Measurements from ENCODE around the gene PCNA.
"Not testable (repeated sequence)": the region's sequence is repeated elsewhere in the genome, so short reads cannot be mapped to it uniquely, and the experiment has no call there.

The PCNA gene

GRCh38 chr20:5141615-5142014 lies 21.9 kb upstream of the PCNA start:
- no peak for DNase-seq (ENCODE audit: low read depth in 2 of 2)

GRCh38 chr20:5140195-5140594 lies 20.4 kb upstream of the PCNA start:
- no peak for DNase-seq (ENCODE audit: low read depth in 2 of 2)

DNA sequence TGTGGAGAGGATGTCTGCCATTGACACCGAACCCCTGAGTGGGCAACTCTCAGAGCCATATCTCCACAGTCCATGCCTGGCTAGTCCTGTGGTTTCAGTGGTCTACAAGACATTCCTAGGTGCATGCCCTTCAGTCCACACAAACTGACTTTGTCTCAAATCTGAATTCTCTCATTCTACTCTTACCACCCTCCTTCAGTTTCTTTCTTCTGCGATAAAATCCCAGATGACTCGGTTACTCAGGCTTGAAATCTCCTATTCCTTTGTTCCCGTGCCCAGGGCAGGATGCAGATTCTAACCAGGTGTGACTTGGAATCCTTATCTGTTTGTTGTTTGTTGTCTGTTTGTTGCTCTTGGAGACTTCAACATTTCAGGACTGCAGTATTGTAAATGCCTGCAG lies 16.3 kb upstream of the PCNA start:
- DNase-seq (ENCODE audit: low read depth in 2 of 2) = no peak

GRCh38 chr20:5135363-5136012 lies 15.7 kb upstream of the PCNA start:
- no peak for DNase-seq (ENCODE audit: low read depth in 2 of 2)

DNA sequence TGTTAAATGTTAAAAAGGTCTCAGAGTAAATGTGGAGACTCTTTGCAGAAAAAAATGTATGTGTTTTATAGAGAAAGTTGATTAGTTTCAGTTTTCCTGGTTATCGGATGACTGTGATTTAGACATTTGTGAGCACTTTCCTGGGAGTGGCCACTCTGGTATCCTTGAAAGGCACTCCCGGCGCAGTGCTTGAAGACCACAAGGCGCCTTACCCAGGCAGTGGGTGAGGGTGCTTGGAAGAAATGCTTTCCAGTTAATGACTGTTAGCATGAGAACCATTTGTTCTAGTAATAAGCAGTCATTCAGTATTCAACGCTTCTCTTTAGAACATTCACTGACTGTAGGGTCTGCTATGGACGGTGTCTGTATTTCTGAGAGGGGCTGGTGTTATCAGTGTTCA lies 14.2 kb upstream of the PCNA start:
- no peak for DNase-seq (ENCODE audit: low read depth in 2 of 2)

DNA sequence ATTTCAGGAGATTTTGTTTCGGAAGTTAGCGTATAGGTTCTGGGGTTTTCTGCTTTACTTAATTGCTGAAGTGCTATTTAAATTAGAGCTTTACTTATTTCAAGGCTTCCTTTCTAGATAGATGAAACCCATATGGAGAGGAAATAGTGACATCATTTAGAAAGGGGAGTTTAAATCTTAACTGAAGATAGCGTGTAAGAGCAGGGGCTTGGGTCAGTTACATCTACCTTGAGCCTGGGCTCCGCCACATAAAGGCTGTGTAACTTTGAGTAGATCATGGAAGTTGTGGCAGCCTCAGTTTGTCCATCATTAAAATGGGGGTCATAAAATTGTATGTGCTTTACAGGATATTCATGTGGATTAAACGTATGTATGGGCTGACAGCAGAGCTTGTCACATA lies 11.7 kb upstream of the PCNA start:
- DNase-seq (ENCODE audit: low read depth in 2 of 2) = no peak

DNA sequence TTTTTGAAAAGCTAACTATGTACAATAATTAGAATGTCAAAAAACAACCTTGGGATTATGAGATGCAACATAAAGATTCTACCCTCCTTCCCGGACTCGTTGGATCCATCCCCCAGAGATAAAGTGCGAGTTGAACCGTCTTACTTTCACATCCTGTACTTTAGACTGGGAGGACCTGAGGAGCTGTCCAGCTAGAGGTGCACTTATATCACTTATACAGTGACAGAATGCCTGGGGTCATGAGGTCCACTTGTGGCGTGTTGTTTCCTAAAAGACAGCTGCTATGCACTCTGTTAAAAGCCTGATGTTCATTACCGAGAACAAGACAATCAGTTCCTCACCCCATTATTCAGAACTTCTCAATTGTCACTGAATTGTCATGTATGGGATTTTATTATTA lies 9.1 kb upstream of the PCNA start:
- DNase-seq (ENCODE audit: low read depth in 2 of 2) = no peak

DNA sequence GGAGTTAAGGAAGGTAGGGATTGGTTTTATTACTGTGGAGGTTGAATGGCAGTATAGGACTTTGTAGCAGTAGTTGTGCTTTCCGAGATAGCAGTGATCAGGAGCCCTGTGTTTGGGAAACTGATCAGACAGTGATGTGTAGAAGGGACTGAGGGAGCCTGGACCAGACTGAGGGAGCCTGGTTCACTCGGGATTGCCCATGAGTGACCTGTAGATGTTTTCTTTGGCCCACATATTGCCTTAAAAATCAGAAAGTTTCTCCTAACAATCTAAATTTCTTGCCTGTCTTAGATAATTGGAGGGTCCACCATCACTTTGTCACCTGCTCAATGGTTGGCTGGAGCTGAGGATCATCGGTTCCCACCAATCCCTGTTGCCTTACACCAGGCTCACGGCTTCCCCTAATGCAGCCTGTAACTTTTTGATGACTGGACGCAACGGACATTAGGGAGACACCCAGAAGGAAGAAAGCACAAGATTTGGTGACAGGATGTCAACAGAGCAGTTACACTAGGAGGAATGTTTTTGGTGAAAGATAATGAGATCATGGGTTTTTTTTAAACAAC lies 8.2 kb upstream of the PCNA start:
- DNase-seq (ENCODE audit: low read depth in 2 of 2) = no peak

DNA sequence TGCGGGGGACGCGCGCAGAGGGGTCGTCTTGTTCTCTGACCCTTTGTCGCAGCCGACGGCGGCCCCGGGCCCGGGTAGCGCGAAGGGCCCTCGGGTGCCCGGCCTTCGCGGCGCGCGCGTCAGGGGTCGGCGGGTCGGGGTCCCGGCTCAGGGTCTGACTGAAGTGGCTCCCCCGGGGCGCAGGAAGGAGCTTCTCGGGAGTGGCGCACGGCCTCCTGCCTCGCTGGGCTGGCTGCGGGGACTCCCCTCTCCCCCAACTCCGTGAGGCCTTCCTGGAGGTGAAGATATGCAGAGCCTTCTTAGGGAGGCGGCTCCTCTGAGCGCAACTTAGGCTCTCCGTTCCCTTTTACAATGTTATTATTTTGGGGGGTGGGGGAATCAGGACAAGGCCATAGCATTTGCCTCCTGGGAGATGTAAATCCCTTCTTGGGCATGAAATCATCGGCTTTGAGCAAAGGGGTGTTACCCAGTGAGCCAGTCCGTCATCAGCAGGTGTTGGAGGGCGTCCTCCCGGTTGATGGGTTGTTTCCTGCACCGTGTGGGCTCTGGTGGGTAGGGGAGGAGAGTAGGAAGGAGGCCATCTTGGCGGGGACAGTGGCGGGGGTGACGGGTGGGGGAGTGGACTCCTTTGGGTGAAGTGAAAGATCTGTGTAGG lies 7.6 kb upstream of the PCNA start:
- peak in 1 of 2 donors; percentile 46 for DNase-seq (ENCODE audit: low read depth in 2 of 2)

DNA sequence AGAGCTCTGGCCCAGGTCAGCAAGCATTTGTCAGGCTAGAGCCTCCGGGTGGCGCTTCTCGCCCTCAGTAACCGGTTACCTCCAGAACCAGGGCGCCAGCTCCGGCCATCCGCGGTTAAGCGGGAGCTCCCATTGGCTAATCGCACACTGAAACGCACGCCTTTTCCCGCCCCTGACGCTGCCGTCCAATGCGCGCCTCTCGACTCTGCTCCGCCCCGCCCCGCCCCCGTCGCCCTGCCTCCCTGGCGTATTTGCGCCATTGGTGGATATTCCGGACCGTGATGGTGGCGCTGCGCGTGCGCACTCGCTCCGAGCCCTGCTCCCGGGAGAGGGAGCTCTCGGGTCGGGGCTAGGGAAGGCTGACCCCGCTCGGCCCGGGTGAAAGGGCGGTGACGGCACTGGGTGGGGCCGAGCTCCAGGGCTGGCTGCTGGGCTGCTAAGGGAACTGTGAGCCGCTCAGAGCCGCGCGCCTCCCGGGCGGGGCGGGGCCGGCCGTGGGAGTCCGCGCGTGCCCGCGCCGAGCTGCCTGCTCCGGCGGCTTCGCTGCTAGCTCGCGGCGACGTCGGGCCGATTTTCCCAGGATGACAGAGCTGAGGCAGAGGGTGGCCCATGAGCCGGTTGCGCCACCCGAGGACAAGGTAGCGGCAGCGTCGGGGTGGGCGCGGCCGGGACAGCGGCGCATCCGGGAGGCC lies 6.9 kb upstream of the PCNA start, which contains the start of gene CDS2:
Gene CDS2 (plus strand): TSS at position 497 of the 692 bp plus-strand sequence. CDS start 85 bp downstream, at position 582.
- DNase-seq (ENCODE audit: low read depth in 2 of 2) = peak; percentile 100

- DNase-seq (ENCODE audit: low read depth in 2 of 2) = no peak
Observed at GRCh38 chr20:5122873-5123260, 3.1 kb upstream of the PCNA start.

- DNase-seq (ENCODE audit: low read depth in 2 of 2) = no peak
Observed at GRCh38 chr20:5120185-5120476, 373 bp upstream of the PCNA start.

DNA sequence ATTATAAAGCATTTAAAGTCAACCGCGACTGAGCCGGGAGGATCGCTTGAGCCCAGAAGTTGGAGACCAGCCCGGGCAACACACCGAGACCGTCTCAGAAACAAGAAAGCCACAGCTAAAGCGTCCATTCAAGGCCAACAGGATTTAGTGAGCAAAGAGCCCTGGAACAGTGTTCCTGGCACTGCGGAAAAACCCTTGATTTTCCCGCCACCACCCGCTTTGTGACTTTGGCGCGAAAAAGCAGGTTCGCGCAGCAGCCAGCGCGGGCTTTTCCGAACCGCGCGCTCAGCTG lies 669 bp downstream of the PCNA start:
- DNase-seq (ENCODE audit: low read depth in 2 of 2) = no peak

- no peak for DNase-seq (ENCODE audit: low read depth in 2 of 2)
Observed at GRCh38 chr20:5118220-5119142, 1.3 kb downstream of the PCNA start.

DNA sequence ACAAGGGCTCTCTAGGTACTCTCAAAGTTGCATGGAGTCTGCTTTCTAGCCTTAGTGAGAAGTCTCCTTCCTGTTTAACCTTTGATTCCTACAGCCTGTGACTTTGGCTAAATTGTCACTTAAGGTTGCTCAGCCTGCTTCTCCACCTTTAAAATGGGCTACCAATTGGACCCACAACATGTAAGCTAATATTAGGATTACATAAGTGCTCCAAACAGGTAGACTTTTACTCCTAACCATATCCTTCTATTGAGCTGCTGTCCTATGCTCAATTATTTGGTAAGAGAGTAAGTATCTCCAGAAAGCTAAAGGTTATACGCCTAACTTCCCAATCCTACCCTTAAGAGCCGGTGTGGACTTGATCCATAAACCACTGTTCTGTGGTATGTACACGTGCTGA lies 2.9 kb downstream of the PCNA start:
- DNase-seq (ENCODE audit: low read depth in 2 of 2) = no peak

GRCh38 chr20:5114403-5114802 lies 5.4 kb downstream of the PCNA start:
- no peak for DNase-seq (ENCODE audit: low read depth in 2 of 2)

- DNase-seq (ENCODE audit: low read depth in 2 of 2) = no peak
Observed at GRCh38 chr20:5113615-5113986, 6.2 kb downstream of the PCNA start.

DNA sequence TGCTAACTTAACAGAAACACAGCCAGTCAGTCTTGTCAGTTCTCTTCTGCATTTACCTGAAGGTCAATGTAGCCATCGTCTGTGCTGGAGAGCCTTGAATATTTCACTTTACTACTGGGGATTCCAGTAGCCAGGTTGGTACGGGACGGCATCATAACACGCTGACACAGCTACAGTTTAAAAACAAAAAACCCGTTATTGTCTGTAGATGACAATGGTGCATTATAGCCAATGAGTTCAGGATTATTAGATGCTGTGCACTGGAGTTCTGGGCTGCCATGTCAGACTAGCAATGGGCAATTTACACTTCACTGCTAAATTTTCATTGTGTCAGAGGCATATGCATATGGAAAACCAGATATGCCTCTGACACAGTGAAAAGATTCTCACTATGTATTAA lies 10.5 kb downstream of the PCNA start:
- no peak for DNase-seq (ENCODE audit: low read depth in 2 of 2)

- no peak for DNase-seq (ENCODE audit: low read depth in 2 of 2)
Observed at GRCh38 chr20:5104479-5104878, 15.3 kb downstream of the PCNA start.

- DNase-seq (ENCODE audit: low read depth in 2 of 2) = peak; percentile 47 to 58
Observed at GRCh38 chr20:5100684-5101347, 18.9 kb downstream of the PCNA start.

- not testable (repeated sequence) for DNase-seq (ENCODE audit: low read depth in 2 of 2)
Observed at GRCh38 chr20:5099909-5100308, 19.8 kb downstream of the PCNA start.

DNA sequence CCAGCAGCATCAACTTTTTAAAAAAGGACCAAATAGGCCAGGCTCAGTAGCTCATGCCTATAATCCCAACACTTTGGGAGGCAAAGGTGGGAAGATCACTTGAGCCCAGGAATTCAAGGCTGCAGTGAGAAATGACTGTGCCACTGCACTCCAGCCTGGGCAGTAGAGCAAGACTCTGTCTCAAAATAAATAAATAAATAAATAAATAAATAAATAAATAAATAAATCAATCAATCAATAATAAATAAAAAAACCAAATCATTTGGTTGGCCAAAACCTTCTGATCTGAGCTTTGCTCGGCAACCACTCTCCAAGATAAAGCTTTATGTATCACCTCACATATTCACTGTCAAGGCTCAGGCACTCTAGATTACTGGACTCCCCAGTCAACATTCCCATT lies 20.7 kb downstream of the PCNA start:
- DNase-seq (ENCODE audit: low read depth in 2 of 2) = not testable (repeated sequence)
